Activated T-cell treated with anti-CD3 and anti-CD28 coated beads for 48 hours (primary cell): ENCODE data around the gene COL6A2.
"Not testable (repeated sequence)": the region's sequence is repeated elsewhere in the genome, so short reads cannot be mapped to it uniquely, and the experiment has no call there.

Experiments used
- DNase-seq: peaks from one replicate; pipeline ENCODE4 v3.0.0-alpha.2; 2020; ENCODE audit warnings: low read depth

The COL6A2 gene

GRCh38 chr21:46176443-46177129 is 78.7 kb downstream of the COL6A2 start:
- not testable (repeated sequence) for DNase-seq

- no peak for DNase-seq
Measured at GRCh38 chr21:46178961-46179360, 81.0 kb downstream of the COL6A2 start.
